ENCODE data around the gene RSPO1. TPM values are rescaled to one million over a fixed set of nuclear protein-coding genes. Genes with fewer than 3 reads are reported as not detected.

Gene RSPO1
- total RNA-seq, 1 donor from 2014 or later: not detected

DNA sequence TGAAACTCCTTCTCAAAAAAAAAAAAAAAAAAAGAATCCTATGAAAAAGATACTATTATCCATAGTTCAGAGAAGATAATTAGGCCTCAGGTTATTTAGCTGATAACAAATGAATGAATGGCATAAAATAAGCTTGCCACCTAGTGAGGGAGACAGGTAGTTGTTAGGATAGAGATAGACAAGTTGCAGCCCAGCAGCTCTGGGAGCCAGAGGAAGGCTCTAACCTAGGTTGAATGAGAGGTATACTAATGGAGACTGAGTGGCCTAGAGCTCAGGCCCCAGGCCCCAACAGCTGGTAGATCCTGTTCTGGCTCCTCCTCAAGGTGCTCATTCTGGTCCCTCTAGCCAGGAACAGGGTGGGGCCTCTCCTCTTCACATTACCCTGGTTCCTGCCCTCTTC, 20.6 kb upstream of the RSPO1 start:
- Mint-ChIP-seq H3K27me3 (ENCODE audit: low read depth, unreplicated experiment) (peaks cover 50% of the 10 kb centered on the region), H3K4me1 (ENCODE audit: low read depth, unreplicated experiment) (no peaks in the 10 kb centered on the region), H3K9me3 (ENCODE audit: unreplicated experiment) (no peaks in the 10 kb centered on the region), H3K4me3 (ENCODE audit: unreplicated experiment) (no peak overlapping the region), H3K27ac (ENCODE audit: unreplicated experiment) (no peak overlapping the region), H3K36me3 (ENCODE audit: low read depth, unreplicated experiment) (no peaks in the 10 kb centered on the region)
- Histone ChIP-seq H3K9me3 (ENCODE audit: insufficient read depth, low read depth, low read length) (no peaks in the 10 kb centered on the region), H3K27me3 (ENCODE audit: insufficient read depth, low read length) (peaks cover 9% of the 10 kb centered on the region), H3K36me3 (ENCODE audit: insufficient read depth, low read length) (no peaks in the 10 kb centered on the region), H3K4me2 (ENCODE audit: low read length) (no peak overlapping the region), H3K9ac (ENCODE audit: low read length) (no peak overlapping the region), H4K20me1 (ENCODE audit: insufficient read depth, low read length) (no peaks in the 10 kb centered on the region), H2AFZ (ENCODE audit: low read depth, low read length) (no peak overlapping the region), H3K4me1 (ENCODE audit: insufficient read depth, low read length) (no peaks in the 10 kb centered on the region), H3K4me3 (ENCODE audit: insufficient read depth, low read depth, low read length) (no peak overlapping the region), H3K27ac (ENCODE audit: low read depth, low read length) (no peak overlapping the region), H3K79me2 (ENCODE audit: insufficient read depth, low read length) (no peaks in the 10 kb centered on the region)
- DNase-seq (ENCODE audit: low read depth) (no peak), FAIRE-seq (no peak)
- no peak for TF ChIP-seq EZH2 (IDR thresholded peaks at IDR 0.05; ENCODE audit: insufficient read depth, low read length)
- TF ChIP-seq, protein P1, sequence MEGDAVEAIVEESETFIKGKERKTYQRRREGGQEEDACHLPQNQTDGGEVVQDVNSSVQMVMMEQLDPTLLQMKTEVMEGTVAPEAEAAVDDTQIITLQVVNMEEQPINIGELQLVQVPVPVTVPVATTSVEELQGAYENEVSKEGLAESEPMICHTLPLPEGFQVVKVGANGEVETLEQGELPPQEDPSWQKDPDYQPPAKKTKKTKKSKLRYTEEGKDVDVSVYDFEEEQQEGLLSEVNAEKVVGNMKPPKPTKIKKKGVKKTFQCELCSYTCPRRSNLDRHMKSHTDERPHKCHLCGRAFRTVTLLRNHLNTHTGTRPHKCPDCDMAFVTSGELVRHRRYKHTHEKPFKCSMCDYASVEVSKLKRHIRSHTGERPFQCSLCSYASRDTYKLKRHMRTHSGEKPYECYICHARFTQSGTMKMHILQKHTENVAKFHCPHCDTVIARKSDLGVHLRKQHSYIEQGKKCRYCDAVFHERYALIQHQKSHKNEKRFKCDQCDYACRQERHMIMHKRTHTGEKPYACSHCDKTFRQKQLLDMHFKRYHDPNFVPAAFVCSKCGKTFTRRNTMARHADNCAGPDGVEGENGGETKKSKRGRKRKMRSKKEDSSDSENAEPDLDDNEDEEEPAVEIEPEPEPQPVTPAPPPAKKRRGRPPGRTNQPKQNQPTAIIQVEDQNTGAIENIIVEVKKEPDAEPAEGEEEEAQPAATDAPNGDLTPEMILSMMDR (IDR thresholded peaks at IDR 0.05; ENCODE audit: insufficient read depth, low read depth, low read length): no peak

DNA sequence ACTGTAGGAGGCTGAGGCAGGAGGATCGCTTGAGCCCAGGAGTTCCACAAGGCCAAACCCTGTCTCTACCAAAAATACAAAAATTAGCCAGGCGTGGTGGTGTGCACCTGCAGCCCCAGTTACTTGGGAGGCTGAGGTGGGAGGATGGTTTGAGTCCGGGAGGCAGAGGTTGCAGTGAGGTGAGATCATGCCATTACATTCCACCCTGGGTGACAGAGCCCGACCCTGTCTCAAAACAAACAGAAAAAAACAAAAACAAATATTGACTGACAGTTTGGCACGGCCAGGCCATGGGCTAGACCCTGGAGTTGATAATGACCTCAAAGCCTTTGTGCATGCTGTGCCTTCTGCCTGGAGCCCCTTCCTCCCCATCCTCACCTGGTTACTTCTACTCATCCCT, 19.2 kb upstream of the RSPO1 start:
- TF ChIP-seq EZH2 (IDR thresholded peaks at IDR 0.05; ENCODE audit: insufficient read depth, low read length): no peak
- TF ChIP-seq, protein P1 (IDR thresholded peaks at IDR 0.05; ENCODE audit: insufficient read depth, low read depth, low read length): no peak
- Mint-ChIP-seq H3K9me3 (ENCODE audit: unreplicated experiment) (no peaks in the 10 kb centered on the region), H3K4me3 (ENCODE audit: unreplicated experiment) (no peak overlapping the region), H3K4me1 (ENCODE audit: low read depth, unreplicated experiment) (no peaks in the 10 kb centered on the region), H3K36me3 (ENCODE audit: low read depth, unreplicated experiment) (no peaks in the 10 kb centered on the region), H3K27me3 (ENCODE audit: low read depth, unreplicated experiment) (peaks cover 45% of the 10 kb centered on the region), H3K27ac (ENCODE audit: unreplicated experiment) (no peak overlapping the region)
- Histone ChIP-seq H4K20me1 (ENCODE audit: insufficient read depth, low read length) (no peaks in the 10 kb centered on the region), H3K4me3 (ENCODE audit: insufficient read depth, low read depth, low read length) (no peak overlapping the region), H3K79me2 (ENCODE audit: insufficient read depth, low read length) (no peaks in the 10 kb centered on the region), H3K27ac (ENCODE audit: low read depth, low read length) (no peak overlapping the region), H3K27me3 (ENCODE audit: insufficient read depth, low read length) (peaks cover 5% of the 10 kb centered on the region), H3K36me3 (ENCODE audit: insufficient read depth, low read length) (no peaks in the 10 kb centered on the region), H3K9me3 (ENCODE audit: insufficient read depth, low read depth, low read length) (no peaks in the 10 kb centered on the region), H3K4me1 (ENCODE audit: insufficient read depth, low read length) (no peaks in the 10 kb centered on the region), H2AFZ (ENCODE audit: low read depth, low read length) (no peak overlapping the region), H3K4me2 (ENCODE audit: low read length) (no peak overlapping the region), H3K9ac (ENCODE audit: low read length) (no peak overlapping the region)
- DNase-seq (ENCODE audit: low read depth) (no peak), FAIRE-seq (no peak)

DNA sequence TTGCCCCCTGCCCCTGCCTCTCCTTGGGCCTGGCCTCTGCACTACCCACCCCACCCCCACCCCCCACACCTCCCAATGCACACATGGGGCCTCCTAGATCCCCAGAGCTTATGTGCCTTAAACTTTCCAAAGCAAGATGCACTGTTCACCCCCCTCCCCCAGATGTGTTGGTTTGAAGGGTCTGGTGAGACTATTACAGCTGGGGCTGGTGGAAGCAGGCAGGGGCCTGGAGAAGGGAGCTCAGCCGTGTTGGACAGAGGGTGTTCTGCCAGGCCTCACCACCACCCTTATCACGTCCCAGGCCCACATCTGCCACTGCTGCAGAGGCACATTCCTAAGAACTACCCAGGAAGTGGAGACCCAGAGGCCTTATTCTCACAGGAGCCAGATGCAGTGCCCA, 18.3 kb upstream of the RSPO1 start:
- Mint-ChIP-seq H3K27ac (ENCODE audit: unreplicated experiment) (no peak overlapping the region), H3K27me3 (ENCODE audit: low read depth, unreplicated experiment) (peaks cover 43% of the 10 kb centered on the region), H3K36me3 (ENCODE audit: low read depth, unreplicated experiment) (no peaks in the 10 kb centered on the region), H3K4me3 (ENCODE audit: unreplicated experiment) (no peak overlapping the region), H3K9me3 (ENCODE audit: unreplicated experiment) (no peaks in the 10 kb centered on the region), H3K4me1 (ENCODE audit: low read depth, unreplicated experiment) (no peaks in the 10 kb centered on the region)
- Histone ChIP-seq H3K4me2 (ENCODE audit: low read length) (no peak overlapping the region), H2AFZ (ENCODE audit: low read depth, low read length) (no peak overlapping the region), H3K79me2 (ENCODE audit: insufficient read depth, low read length) (no peaks in the 10 kb centered on the region), H3K9ac (ENCODE audit: low read length) (no peak overlapping the region), H3K27me3 (ENCODE audit: insufficient read depth, low read length) (no peaks in the 10 kb centered on the region), H4K20me1 (ENCODE audit: insufficient read depth, low read length) (no peaks in the 10 kb centered on the region), H3K9me3 (ENCODE audit: insufficient read depth, low read depth, low read length) (no peaks in the 10 kb centered on the region), H3K27ac (ENCODE audit: low read depth, low read length) (no peak overlapping the region), H3K36me3 (ENCODE audit: insufficient read depth, low read length) (no peaks in the 10 kb centered on the region), H3K4me3 (ENCODE audit: insufficient read depth, low read depth, low read length) (no peak overlapping the region), H3K4me1 (ENCODE audit: insufficient read depth, low read length) (no peaks in the 10 kb centered on the region)
- no peak for FAIRE-seq
- no peak for DNase-seq (ENCODE audit: low read depth)
- no peak for TF ChIP-seq EZH2 (IDR thresholded peaks at IDR 0.05; ENCODE audit: insufficient read depth, low read length)
- TF ChIP-seq, protein P1 (IDR thresholded peaks at IDR 0.05; ENCODE audit: insufficient read depth, low read depth, low read length): no peak

Data from astrocyte (in vitro differentiated cells and primary cell).